ENCODE data around the gene NHS.
A peak's percentile ranks its signal among the peaks of the same experiment; 100 is the strongest.
"Not testable (repeated sequence)": the region's sequence is repeated elsewhere in the genome, so short reads cannot be mapped to it uniquely, and the experiment has no call there.

The NHS gene

GRCh38 chrX:17488036-17488435 lies 113.0 kb downstream of the NHS start:
- no peak for DNase-seq (ENCODE audit: extremely low read depth in 1 of 2, low read depth in 1 of 2)

- DNase-seq (ENCODE audit: extremely low read depth in 1 of 2, low read depth in 1 of 2), result no peak
These were observed 119.2 kb downstream of the NHS start for GRCh38 chrX:17494216-17494615.

GRCh38 chrX:17495052-17495451 lies 120.1 kb downstream of the NHS start:
- no peak for DNase-seq (ENCODE audit: extremely low read depth in 1 of 2, low read depth in 1 of 2)

GRCh38 chrX:17496407-17496806 lies 121.4 kb downstream of the NHS start:
- DNase-seq (ENCODE audit: extremely low read depth in 1 of 2, low read depth in 1 of 2), result no peak

- no peak for DNase-seq (ENCODE audit: extremely low read depth in 1 of 2, low read depth in 1 of 2)
These were observed 122.2 kb downstream of the NHS start for GRCh38 chrX:17497193-17497592.

GRCh38 chrX:17499512-17499911 lies 124.5 kb downstream of the NHS start:
- DNase-seq (ENCODE audit: extremely low read depth in 1 of 2, low read depth in 1 of 2), result no peak

- no peak for DNase-seq (ENCODE audit: extremely low read depth in 1 of 2, low read depth in 1 of 2)
These were observed 125.2 kb downstream of the NHS start for GRCh38 chrX:17500145-17500579.

- no peak for DNase-seq (ENCODE audit: extremely low read depth in 1 of 2, low read depth in 1 of 2)
These were observed 126.7 kb downstream of the NHS start for GRCh38 chrX:17501746-17502145.

GRCh38 chrX:17506352-17506751 lies 131.4 kb downstream of the NHS start:
- DNase-seq (ENCODE audit: extremely low read depth in 1 of 2, low read depth in 1 of 2), result not testable (repeated sequence)

GRCh38 chrX:17511556-17511955 lies 136.6 kb downstream of the NHS start:
- no peak for DNase-seq (ENCODE audit: extremely low read depth in 1 of 2, low read depth in 1 of 2)

- no peak for DNase-seq (ENCODE audit: extremely low read depth in 1 of 2, low read depth in 1 of 2)
These were observed 144.4 kb downstream of the NHS start for GRCh38 chrX:17519358-17519757.

GRCh38 chrX:17520016-17520615 lies 145.1 kb downstream of the NHS start:
- no peak for DNase-seq (ENCODE audit: extremely low read depth in 1 of 2, low read depth in 1 of 2)

- no peak for DNase-seq (ENCODE audit: extremely low read depth in 1 of 2, low read depth in 1 of 2)
These were observed 147.1 kb downstream of the NHS start for GRCh38 chrX:17521871-17522693.

GRCh38 chrX:17525266-17525665 lies 150.3 kb downstream of the NHS start:
- no peak for DNase-seq (ENCODE audit: extremely low read depth in 1 of 2, low read depth in 1 of 2)

GRCh38 chrX:17525762-17526555 lies 151.0 kb downstream of the NHS start:
- no peak for DNase-seq (ENCODE audit: extremely low read depth in 1 of 2, low read depth in 1 of 2)

- no peak for DNase-seq (ENCODE audit: extremely low read depth in 1 of 2, low read depth in 1 of 2)
These were observed 152.2 kb downstream of the NHS start for GRCh38 chrX:17527135-17527701.

GRCh38 chrX:17527922-17528321 lies 152.9 kb downstream of the NHS start:
- DNase-seq (ENCODE audit: extremely low read depth in 1 of 2, low read depth in 1 of 2), result no peak

- no peak for DNase-seq (ENCODE audit: extremely low read depth in 1 of 2, low read depth in 1 of 2)
These were observed 154.2 kb downstream of the NHS start for GRCh38 chrX:17529151-17529745.

- no peak for DNase-seq (ENCODE audit: extremely low read depth in 1 of 2, low read depth in 1 of 2)
These were observed 156.5 kb downstream of the NHS start for GRCh38 chrX:17531500-17531899.

GRCh38 chrX:17535229-17535628 lies 160.2 kb downstream of the NHS start:
- DNase-seq (ENCODE audit: extremely low read depth in 1 of 2, low read depth in 1 of 2), result peak in 1 of 2 donors; percentile 4

- no peak for DNase-seq (ENCODE audit: extremely low read depth in 1 of 2, low read depth in 1 of 2)
These were observed 162.8 kb downstream of the NHS start for GRCh38 chrX:17537723-17538243.
